Measurements from ENCODE around the gene RAB31. TPM values are rescaled to one million over a fixed set of nuclear protein-coding genes. Genes with fewer than 3 reads are reported as not detected.

Gene RAB31
- polyA plus RNA-seq, 1 donor, result 29.4 TPM

Other genes with a start within 250 kb of the RAB31 start
- gene RALBP1, start 232.8 kb upstream of the RAB31 start, polyA plus RNA-seq (ENCODE audit: insufficient read length), result 70.2 TPM
- 108 TPM for gene PPP4R1, start 93.7 kb upstream of the RAB31 start, polyA plus RNA-seq (ENCODE audit: insufficient read length)
- not detected for gene TXNDC2, start 177.7 kb downstream of the RAB31 start, polyA plus RNA-seq (ENCODE audit: insufficient read length)
- gene VAPA, start 205.7 kb downstream of the RAB31 start, polyA plus RNA-seq (ENCODE audit: insufficient read length), result 262 TPM